ENCODE data around the gene FLOT1. TPM values are rescaled to one million over a fixed set of nuclear protein-coding genes. Genes with fewer than 3 reads are reported as not detected.

FLOT1 gene
- total and polyA plus RNA-seq, 2 of the 4 experiments (the other 2 are of a cell fraction): 96.2 to 162 TPM

DNA sequence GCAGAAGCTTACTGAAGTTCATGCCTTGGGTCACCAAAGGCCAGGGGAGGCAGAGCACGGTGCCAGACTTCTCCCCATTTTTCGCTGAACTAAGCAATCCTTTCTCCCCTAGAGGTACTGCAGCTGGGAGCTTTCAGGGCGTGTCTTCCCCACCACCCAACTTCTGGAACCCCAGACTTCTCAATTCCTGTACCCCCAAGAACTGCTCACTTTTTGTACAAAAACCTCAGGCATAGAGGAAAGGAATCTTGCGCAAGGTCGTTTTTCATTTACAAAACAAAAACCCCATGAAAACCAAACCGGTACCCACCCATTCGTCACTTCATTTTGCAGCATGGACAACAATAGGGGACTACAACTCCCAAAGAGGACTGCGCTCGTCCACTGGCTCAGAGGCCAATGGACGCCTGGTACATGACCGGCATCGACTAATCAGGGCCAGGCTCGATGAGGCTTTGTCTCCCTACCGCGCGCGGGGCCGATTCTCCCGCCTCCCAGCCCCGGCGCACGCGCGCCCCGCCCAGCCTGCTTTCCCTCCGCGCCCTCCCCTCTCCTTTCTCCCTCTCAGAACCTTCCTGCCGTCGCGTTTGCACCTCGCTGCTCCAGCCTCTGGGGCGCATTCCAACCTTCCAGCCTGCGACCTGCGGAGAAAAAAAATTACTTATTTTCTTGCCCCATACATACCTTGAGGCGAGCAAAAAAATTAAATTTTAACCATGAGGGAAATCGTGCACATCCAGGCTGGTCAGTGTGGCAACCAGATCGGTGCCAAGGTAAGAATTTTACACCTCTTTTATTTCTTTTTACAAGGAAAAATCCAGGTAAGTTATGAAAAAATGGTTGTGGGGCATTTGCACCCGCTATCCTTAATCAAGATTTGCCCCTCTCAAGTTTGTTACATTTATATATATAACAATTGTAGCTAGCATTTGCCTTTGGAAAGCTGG is 22.4 kb downstream of the FLOT1 start, which contains the start of gene TUBB:
TUBB (plus strand) TSS at position 562 of the 947 bp plus-strand sequence; CDS start at position 717, 155 bp downstream.
- BruUV-seq (replicated peaks): no TSS peak
- no peaks in the 10 kb centered on the region for H3K27me3 ChIP-seq (ENCODE audit: control insufficient read depth, insufficient read depth, low read length)

More for the DNA sequence above, 22.4 kb downstream of the FLOT1 start, which contains the start of gene TUBB:
- Histone ChIP-seq H2BK15ac (ENCODE audit: low read depth, low read length) (peak within 1 kb of the TSS; percentile 83; the same call in 2 of the 3 replicates), H4K8ac (ENCODE audit: low read depth in 2 of 2, low read length in 2 of 2) (peak within 1 kb of the TSS; percentile 93 to 96), H3K14ac (replicated peaks; ENCODE audit: low read depth, low read length) (peak within 1 kb of the TSS; percentile 98), H2AK5ac (ENCODE audit: low read depth, low read length) (peak within 1 kb of the TSS; percentile 96), H3K27ac (ENCODE audit: insufficient read depth, low read length) (peak within 1 kb of the TSS; percentile 98), H2BK5ac (ENCODE audit: low read depth, low read length, poor library complexity, severe bottlenecking) (peak within 1 kb of the TSS; percentile 91), H3K9me3 (ENCODE audit: control insufficient read depth, insufficient read depth, low read length) (no peaks in the 10 kb centered on the region), H3K4me3 (ENCODE audit: insufficient read depth, low read depth, low read length) (peak within 1 kb of the TSS; percentile 68), H3K18ac (ENCODE audit: low read depth, low read length) (peak within 1 kb of the TSS; percentile 65), H3K79me1 (ENCODE audit: low read depth in 1 of 2, low read length in 2 of 2) (peaks cover 18 to 39% of the 10 kb centered on the region in 2 experiments), H4K5ac (ENCODE audit: low read depth, low read length) (peak within 1 kb of the TSS; percentile 93), H3K9me1 (ENCODE audit: insufficient read depth, low read length) (peaks cover 5% of the 10 kb centered on the region), H3K56ac (ENCODE audit: extremely low read depth, insufficient read depth, low read length) (peak within 1 kb of the TSS; percentile 100), H2AK9ac (replicated peaks; ENCODE audit: low read depth, low read length, poor library complexity) (peak within 1 kb of the TSS; percentile 99), H3K4ac (ENCODE audit: low read depth, low read length) (peak within 1 kb of the TSS; percentile 97), H2AFZ (replicated peaks; ENCODE audit: low read length, poor library complexity) (peak within 1 kb of the TSS; percentile 51), H2BK20ac (ENCODE audit: low read depth, low read length) (peak within 1 kb of the TSS; percentile 65), H3K4me1 (ENCODE audit: control insufficient read depth, insufficient read depth, low read length) (peaks cover 4% of the 10 kb centered on the region), H3K36me3 (ENCODE audit: control insufficient read depth, insufficient read depth, low read length) (peaks cover 29% of the 10 kb centered on the region), H3K23ac (ENCODE audit: low read depth, low read length) (peak within 1 kb of the TSS; percentile 85), H3K9ac (ENCODE audit: low read depth, low read length) (peak within 1 kb of the TSS; percentile 97), H2BK120ac (ENCODE audit: low read depth, low read length) (peak within 1 kb of the TSS; percentile 88), H4K91ac (ENCODE audit: insufficient read depth, low read depth, low read length) (peak within 1 kb of the TSS; percentile 97), H3K4me2 (ENCODE audit: low read depth, low read length) (peak within 1 kb of the TSS; percentile 95), H4K20me1 (ENCODE audit: insufficient read depth, low read length) (peaks cover 37% of the 10 kb centered on the region)
- POLR2A ChIA-PET (ENCODE audit: unreplicated experiment): interaction anchor here (0.6 to 1.3 kb wide), 3 partner anchors 37 to 1357 kb away, joined by 4 to 6 read pairs (median 6); no protein-coding TSS in a partner anchor
- ATAC-seq (ENCODE audit: low read depth) (peak; percentile 71), DNase-seq (peak; percentile 97)
- WGBS, 2 experiments (ENCODE audit: extremely low coverage in 2 of 2, insufficient read length in 1 of 2): 0% methylated on average over 12 of the region's 38 CpGs; no CpG with 5 or more reads in 1 of the 2 experiments
- CTCF ChIA-PET: interaction anchor here (0.6 kb wide), 1 partner anchor 88 kb away, joined by 7 read pairs; no protein-coding TSS in a partner anchor
- in situ Hi-C loops (cut with MboI; ENCODE audit: low sequenced_read_pairs): loop anchor here (5.0 kb wide), 1 partner anchor 38 kb away; no protein-coding TSS in a partner anchor
- TF ChIP-seq NFE2L2 (IDR thresholded peaks at IDR 0.05; ENCODE audit: low read depth, low read length): no peak
- peak; percentile 66 for TF ChIP-seq CEBPB (IDR thresholded peaks at IDR 0.05; ENCODE audit: low read depth, low read length)
- TF ChIP-seq, protein P1, sequence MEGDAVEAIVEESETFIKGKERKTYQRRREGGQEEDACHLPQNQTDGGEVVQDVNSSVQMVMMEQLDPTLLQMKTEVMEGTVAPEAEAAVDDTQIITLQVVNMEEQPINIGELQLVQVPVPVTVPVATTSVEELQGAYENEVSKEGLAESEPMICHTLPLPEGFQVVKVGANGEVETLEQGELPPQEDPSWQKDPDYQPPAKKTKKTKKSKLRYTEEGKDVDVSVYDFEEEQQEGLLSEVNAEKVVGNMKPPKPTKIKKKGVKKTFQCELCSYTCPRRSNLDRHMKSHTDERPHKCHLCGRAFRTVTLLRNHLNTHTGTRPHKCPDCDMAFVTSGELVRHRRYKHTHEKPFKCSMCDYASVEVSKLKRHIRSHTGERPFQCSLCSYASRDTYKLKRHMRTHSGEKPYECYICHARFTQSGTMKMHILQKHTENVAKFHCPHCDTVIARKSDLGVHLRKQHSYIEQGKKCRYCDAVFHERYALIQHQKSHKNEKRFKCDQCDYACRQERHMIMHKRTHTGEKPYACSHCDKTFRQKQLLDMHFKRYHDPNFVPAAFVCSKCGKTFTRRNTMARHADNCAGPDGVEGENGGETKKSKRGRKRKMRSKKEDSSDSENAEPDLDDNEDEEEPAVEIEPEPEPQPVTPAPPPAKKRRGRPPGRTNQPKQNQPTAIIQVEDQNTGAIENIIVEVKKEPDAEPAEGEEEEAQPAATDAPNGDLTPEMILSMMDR (conservative IDR thresholded peaks at IDR 0.05; ENCODE audit: low read depth, low read length): no peak
- TF ChIP-seq CHD1 (IDR thresholded peaks at IDR 0.05; ENCODE audit: low read depth, low read length): no peak
- TF ChIP-seq FOS (IDR thresholded peaks at IDR 0.05; ENCODE audit: low read depth, low read length): no peak
- TF ChIP-seq RCOR1 (IDR thresholded peaks at IDR 0.05; ENCODE audit: insufficient replicate concordance, low read length): no peak
- TF ChIP-seq MXI1 (IDR thresholded peaks at IDR 0.05; ENCODE audit: borderline replicate concordance, low read depth, low read length): peak; percentile 75; the same call in 1 of the 2 replicates
- peak; percentile 91 for TF ChIP-seq MAZ (IDR thresholded peaks at IDR 0.05; ENCODE audit: borderline replicate concordance, low read depth, low read length)
- peak; percentile 95 for TF ChIP-seq POLR2A (IDR thresholded peaks at IDR 0.05; ENCODE audit: low read depth, low read length)
- TF ChIP-seq, protein P2, sequence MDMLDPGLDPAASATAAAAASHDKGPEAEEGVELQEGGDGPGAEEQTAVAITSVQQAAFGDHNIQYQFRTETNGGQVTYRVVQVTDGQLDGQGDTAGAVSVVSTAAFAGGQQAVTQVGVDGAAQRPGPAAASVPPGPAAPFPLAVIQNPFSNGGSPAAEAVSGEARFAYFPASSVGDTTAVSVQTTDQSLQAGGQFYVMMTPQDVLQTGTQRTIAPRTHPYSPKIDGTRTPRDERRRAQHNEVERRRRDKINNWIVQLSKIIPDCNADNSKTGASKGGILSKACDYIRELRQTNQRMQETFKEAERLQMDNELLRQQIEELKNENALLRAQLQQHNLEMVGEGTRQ (IDR thresholded peaks at IDR 0.05; ENCODE audit: low read depth, low read length): peak; percentile 77
- TF ChIP-seq RFX5 (IDR thresholded peaks at IDR 0.05; ENCODE audit: low read depth, low read length): no peak; the same call in 1 of the 2 replicates
- TF ChIP-seq BHLHE40 (IDR thresholded peaks at IDR 0.05; ENCODE audit: low read depth, low read length): peak; percentile 32; the same call in 1 of the 2 replicates
- TF ChIP-seq MAFK (IDR thresholded peaks at IDR 0.05; ENCODE audit: low read depth, low read length): peak; percentile 84
- no peak for TF ChIP-seq SMC3 (IDR thresholded peaks at IDR 0.05; ENCODE audit: low read depth, low read length)
- dilution Hi-C loops (cut with HindIII; ENCODE audit: low sequenced_read_pairs, unreplicated experiment): no loop called here
- intact Hi-C loops (cut with micrococcal nuclease): loop anchor here (2.0 kb wide), 1 partner anchor 103 kb away; the partner anchor contains the start of genes MRPS18B and PPP1R10
